ENCODE data around the gene SRGAP3.

DNA sequence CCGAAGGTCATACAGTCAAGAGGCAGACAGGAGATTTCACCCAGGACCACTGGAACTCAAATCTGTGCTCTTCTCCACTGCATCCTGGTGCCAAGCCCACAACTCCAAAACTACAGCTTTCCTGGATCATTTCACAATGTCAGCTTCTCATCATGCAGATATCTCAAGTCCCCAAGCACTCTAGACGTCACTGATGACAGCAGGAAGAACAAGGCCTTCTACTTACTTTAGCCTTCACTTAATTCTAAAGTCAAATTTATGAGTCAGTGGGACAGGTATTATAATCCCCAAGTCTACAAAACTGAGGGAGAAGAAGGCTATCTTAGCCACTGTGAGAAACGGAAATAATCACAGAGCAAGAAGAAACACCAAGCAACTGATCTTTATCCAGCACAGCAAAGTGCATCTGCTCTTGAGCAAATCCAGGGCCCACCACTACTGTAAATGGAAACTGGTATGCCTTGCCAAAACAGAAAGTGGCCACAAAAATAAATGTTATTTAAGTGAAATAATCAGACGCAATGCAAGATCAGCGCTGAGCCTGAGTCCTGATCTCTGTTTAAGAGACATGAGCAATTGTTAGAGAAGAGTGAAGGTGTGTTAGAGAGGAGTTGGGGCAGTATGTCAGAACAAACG lies 287.1 kb downstream of the SRGAP3 start:
- TF ChIP-seq, protein P1, sequence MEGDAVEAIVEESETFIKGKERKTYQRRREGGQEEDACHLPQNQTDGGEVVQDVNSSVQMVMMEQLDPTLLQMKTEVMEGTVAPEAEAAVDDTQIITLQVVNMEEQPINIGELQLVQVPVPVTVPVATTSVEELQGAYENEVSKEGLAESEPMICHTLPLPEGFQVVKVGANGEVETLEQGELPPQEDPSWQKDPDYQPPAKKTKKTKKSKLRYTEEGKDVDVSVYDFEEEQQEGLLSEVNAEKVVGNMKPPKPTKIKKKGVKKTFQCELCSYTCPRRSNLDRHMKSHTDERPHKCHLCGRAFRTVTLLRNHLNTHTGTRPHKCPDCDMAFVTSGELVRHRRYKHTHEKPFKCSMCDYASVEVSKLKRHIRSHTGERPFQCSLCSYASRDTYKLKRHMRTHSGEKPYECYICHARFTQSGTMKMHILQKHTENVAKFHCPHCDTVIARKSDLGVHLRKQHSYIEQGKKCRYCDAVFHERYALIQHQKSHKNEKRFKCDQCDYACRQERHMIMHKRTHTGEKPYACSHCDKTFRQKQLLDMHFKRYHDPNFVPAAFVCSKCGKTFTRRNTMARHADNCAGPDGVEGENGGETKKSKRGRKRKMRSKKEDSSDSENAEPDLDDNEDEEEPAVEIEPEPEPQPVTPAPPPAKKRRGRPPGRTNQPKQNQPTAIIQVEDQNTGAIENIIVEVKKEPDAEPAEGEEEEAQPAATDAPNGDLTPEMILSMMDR (IDR thresholded peaks at IDR 0.05; ENCODE audit: low read length), result no peak
- no peak for TF ChIP-seq EZH2 (IDR thresholded peaks at IDR 0.05; ENCODE audit: borderline replicate concordance, low read length)
